Fibroblast of upper back skin (primary cell): Measurements from ENCODE around the gene POLR3A.
"Not testable (repeated sequence)": the region's sequence is repeated elsewhere in the genome, so short reads cannot be mapped to it uniquely, and the experiment has no call there.

Experiments
- DNase-seq: peaks from one replicate; pipeline ENCODE4 v3.0.0-alpha.2; 2013

The POLR3A gene

DNA sequence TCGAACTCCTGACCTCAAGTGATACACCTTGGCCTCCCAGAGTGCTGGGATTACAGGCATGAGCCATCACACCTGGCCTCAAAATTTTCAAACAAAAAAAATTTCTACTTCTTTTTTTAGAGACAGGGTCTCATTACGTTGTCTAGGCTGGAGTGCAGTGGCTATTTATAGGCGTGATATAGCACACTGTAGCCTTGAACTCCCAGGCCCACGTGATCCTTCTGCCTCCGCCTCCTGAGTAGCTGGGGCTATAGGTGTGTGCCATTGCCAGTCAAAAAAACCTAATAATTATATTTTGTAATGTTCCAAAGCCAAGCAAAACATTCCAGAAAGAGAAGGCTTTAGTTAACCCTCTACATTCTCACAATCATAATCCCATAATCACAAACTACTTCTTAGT lies 13.8 kb downstream of the POLR3A start:
- DNase-seq = no peak

DNA sequence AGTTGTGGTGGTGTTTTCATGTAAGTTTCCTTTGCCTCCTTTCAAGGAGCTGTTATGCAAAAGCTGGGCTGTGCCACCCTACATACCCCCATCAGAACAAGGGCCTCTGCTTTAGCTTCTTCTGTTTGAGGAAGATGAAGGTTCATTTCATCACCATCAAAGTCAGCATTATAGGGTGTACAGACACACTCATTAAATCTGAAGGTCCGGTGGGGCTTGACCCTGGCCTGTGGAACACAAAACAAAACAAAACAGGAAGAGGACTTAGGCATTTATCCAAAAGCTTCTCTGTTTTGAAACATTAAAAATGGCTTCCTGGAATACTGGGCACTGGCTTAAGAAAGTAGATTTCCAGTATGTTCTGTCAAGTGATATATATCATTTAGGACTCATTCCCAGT lies 15.8 kb downstream of the POLR3A start:
- DNase-seq = no peak

DNA sequence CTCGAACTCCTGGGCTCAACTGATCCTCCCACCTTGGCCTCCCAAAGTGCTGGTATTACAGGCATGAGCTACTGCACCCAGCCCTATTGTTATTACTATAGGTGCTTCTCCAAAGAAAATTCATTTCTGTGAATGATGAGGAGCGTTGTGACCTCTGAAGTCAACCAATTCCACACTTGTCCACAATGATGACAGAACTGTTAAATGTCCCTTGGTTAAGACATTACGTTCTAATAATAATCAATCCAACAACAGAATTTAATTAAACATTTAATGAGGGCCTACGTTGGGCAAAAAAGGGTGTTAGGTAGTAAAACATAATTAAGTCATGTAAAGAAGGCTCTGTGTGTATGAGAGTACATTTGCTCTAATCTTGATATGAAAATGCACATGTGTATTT lies 18.2 kb downstream of the POLR3A start:
- DNase-seq = no peak

DNA sequence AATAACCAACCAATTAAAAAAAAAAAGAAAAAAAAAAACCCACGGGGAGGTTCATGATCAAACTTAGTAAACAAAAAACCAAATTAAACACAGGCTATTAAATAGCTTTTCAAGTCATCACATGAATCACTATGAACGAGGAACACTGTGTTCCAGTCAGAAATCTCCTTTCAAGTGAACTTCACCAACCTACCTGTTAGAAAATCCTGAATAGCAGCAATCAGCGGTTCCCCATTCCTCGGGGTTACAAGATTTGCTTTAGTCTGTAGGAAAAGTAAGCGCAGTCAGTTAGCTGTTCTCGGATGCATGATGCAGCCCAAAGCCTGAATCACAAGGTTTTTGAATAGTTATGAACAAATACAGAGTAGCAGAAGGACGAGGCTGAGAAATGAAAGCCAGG lies 19.0 kb downstream of the POLR3A start:
- no peak for DNase-seq

DNA sequence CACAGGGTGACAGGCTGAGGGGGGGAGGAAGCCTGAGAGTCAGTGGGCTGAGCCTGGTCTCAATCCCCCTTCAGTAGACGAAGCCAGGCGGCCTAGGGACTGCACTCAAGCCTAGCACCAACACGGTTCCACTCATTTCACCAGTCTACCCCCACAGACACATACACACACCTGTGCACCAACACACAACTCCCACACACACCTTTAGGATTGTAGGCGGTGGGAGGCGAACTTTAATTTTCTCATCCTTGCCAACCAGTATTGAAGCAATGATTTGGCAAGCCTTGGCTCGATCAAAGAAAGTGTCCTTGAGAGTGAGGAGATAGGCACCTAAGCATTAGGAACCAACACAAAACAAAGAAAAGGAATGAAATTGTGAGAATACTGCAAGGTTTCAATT lies 19.7 kb downstream of the POLR3A start:
- DNase-seq = no peak

DNA sequence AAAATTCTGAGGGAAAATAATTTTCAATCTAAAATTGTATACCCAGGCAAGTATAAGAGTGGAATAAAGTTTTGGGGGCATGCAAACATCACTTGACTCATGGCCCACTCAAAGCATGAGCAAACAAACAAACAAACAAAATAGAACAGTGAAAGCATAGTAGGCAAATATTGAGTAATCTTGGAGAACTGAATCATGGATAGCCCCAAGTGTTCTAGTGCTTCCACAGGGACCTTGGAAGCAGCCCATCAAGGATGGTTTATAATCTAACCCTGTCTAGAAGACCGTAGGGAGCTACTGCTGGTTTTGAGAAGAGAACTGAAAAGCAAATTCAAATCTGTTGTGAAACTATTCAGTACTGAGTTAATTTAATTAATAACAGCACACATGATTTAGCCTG lies 22.1 kb downstream of the POLR3A start:
- no peak for DNase-seq

DNA sequence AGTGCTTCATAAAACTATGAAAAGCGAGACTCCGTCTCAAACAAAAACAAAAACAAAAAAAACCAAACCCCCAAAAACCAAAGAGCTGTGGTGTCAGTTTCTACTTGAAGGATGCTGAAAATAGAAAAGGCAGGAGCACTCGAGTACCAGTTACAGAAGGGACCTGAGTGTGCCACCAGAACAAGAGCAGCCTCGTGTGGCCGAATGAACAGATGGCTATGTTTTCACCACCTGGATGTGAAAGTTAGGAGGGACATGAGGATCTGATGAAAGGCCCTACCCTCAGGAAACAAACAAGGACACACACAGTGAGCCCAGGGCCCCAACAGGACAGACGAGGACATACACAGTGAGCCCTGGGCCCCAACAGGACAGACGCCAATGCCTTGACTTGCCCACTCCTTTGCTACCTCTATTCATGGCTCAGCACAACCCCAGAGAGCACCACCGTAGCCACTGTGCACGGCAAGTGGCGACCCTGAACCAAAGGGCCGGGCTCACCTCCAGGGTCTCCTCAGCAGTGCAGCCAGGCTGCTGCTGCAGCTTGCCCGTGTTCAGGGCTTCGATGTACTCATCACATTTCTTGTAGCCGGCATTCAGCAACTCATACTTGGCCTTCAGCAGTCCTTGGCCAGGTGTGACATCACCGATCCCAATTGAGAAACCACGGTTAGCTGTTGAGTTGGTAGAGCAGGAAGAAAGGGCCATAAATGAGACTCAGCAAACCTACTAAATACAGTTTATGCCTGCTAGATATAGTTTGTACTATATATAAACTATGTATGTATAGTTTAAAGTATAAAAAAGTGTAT lies 24.9 kb downstream of the POLR3A start:
- DNase-seq = no peak

DNA sequence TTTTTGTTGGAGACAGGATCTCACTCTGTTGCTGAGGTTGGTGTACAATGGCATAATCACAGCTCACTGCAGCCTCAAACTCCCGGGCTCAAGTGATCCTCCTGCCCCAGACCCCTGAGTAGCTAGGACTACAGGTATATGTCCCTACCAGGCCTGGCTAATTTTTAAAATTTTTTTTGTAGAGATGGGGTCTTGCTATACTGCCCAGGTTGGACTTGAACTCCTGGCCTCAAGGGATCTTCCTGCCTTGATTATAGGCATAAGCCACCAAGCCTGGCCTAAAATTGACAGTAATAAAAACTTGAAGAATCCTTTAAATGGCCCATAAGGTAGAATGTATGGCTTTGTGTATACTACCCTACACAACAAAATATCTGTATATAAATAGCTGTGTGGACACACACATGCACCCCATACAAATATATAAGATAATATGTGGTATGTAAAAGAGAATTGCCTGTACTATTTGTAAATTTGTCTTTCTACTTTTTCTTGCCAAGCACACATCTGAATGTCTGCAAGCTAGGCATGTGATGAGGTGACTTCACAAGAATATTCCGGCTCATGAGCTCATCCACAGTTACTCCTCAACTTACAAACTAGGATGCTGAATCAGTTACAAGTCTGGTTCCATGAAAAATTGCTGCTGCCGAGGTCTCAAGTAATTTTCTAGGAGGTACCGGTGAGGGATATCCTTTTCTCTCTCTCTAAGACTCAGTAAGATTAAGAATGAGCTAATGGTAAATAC lies 26.6 kb downstream of the POLR3A start:
- no peak for DNase-seq

DNA sequence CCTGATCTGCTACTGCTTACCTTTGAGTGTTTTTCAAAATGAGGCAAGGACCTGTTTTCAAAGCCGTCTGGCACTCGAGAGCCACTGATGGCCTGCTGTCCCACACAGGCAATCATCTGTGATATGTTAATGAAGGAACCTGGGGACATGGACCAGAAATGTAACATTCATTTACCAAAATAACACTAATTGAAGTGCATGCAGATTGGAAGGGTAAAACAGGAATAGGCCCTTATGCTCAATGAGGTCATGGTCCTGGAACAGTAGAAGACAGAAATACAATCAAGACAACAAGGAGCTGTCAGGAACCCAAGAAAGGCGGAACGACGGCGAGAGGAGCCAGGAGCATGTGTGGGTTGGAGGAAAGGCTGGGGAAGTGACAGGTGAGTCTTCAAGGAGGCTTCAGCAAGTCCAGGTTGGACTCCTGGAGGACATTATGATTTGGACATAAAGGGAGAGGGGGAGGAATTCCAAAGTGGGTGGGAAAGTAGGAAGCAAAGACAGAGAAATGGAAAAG lies 28.3 kb downstream of the POLR3A start:
- DNase-seq = no peak

DNA sequence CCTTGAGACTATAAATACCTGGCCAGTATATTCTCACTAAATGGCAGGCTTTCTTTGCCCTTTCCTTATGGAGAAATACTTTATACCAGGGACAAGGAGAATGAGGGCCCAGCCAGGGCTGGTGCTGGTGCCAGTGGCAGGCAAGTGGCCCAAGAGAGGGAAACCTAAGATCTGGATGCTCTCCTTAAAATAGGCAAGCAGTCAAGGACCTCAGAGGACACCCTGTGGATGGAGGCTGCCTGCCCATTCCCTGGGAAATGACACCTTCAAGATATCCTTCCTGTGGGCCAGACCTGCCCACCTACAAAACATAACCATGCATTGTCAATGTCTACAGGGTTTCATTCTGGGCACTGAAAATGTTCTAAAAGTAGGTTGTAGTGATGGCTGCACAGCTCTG lies 29.1 kb downstream of the POLR3A start:
- no peak for DNase-seq

DNA sequence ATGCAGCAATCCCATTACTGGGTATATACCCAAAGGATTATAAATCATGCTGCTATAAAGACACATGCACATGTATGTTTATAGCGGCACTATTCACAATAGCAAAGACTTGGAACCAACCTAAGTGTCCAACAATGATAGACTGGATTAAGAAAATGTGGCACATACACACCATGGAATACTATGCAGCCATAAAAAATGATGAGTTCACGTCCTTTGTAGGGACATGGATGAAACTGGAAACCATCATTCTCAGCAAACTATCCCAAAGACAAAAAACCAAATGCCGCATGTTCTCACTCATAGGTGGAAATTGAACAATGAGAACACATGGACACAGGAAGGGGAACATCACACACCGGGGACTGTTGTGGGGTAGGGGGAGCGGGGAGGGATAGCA lies 30.5 kb downstream of the POLR3A start:
- not testable (repeated sequence) for DNase-seq

DNA sequence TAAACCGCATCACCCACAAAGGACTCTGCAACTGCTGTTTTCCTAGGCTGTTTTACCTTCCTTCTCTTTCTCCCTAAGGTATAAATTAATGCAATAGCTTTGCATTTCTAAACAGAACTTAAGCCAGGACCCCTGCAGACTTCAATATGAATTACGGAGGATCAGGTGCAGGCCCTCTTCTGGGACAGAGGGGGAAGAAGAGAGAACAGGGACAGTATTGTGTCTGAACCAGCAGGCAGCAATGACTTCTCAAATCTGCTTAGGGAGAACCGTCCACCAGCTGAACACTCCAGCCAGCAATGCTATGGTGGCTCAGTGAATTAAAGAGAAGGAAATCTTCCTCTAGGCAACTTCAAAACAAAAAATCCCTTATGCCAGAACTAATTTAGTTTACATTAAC lies 35.7 kb downstream of the POLR3A start:
- no peak for DNase-seq

DNA sequence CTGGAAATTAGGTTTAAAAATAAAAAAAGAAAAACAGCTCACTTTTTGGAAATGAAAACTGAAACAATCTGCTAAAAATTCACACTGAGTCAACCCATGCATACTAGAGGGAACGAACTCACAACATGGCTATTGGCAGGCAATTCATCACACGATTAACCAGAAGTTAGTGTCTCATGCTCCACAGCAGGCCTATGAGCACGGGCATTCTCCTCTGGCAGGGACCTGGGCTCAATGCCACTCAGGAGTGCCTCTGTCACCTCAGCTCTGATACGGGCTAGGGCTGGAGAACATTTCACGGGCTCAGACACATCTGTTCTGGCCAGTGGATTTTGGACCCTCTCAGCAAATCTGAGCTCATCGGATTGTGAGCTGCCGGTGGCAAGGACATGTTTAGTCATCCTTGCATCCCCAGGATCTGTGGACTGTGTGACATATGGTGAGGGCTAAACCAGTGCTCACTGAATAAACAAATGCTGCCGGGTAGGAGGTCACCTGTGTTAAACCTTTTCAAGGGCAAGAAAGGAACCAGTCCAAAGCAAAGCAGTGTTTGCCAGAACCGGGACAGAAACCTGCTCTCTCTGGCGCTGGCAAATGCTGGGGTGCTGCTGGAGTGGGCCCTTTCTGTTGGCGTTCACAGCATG lies 40.1 kb downstream of the POLR3A start:
- no peak for DNase-seq

DNA sequence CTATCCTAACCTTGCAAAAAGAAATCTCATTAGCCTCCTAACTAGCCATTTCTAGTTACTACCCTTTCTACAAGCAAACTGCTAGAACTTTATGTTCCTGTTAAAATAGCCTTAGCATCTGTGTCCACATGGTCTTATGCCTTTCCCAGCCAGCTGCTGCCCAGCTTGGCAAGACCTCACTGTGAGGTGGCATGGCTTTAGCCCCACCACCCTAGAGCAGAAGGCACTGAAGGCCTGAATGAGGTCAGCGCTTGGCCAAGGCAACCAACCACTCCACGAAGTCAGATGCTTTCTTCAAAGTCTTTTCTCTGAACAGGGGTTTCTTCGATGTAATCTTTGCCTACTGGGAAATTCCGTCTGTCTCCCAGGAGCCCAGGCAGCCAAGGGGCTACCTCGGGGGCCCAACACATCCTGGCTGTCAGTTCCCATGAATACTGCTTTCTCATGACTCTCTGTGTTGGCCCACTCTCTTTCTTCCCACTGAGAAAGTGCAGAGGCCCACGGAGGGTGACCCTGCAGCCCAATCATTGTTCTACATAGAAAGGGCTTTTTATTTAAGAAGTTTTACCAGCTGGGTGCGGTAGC lies 41.6 kb downstream of the POLR3A start:
- no peak for DNase-seq

DNA sequence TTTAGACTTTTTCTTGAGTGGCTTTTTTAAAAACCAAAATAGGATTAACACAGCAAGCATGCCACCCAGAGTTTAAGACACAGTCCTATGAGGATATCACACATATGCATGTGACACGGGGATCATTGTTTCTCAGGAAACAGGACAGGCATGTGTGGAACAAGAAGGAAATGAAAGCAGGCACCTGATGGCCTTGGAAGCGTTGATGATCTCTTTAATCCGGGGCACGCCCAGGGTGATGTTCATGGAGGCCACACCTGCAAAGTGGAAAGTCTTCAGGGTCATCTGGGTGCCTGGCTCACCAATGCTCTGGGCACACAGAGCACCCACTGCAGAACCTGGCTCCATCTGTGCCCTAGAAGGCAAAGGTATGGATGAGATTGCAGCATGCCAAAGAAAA lies 44.3 kb downstream of the POLR3A start:
- DNase-seq = no peak

DNA sequence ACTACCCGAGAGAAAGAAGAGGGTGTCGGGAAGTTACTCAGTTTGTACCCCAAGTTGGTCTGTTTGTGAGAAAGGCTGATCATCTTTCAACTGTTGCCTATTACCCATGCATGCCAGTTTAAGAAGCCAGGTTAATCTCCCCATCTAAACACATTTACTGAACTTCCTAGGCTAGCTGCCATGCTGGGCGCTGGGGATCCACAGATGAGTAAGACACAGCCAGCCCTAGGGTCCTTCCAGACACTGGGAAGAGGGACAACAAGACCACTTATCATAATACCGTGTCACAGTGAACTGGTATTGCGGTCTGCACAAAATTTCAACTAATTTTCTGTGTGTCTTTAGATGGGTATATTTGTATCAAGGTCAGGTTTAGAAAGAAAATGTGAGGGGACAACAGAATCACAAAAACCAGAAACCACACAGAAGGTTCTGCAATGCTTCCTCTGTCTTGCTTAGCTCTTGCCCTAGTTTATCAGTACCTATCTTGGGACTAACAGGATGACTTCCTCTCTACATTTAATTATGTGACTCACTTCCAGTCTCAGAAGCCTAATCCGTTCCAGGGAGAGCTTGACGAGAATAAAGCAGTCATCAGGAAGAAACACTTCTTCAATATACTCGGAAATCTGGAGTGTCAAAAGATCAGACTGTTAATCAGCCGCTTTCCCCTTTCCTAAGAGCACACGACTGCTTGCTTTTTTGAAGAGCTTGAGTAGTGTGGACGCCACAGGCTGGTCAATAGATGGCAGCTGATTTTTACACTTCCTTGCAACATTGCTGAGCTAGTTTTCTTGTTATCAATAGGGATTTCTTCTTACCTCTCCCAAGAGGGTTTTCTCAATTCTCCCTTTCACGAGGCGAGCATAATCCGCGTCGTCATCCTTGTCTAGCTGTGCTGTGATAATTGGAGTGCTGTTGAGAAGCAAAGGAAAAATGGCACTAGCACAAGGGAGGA lies 45.7 kb downstream of the POLR3A start:
- peak; percentile 57 for DNase-seq

DNA sequence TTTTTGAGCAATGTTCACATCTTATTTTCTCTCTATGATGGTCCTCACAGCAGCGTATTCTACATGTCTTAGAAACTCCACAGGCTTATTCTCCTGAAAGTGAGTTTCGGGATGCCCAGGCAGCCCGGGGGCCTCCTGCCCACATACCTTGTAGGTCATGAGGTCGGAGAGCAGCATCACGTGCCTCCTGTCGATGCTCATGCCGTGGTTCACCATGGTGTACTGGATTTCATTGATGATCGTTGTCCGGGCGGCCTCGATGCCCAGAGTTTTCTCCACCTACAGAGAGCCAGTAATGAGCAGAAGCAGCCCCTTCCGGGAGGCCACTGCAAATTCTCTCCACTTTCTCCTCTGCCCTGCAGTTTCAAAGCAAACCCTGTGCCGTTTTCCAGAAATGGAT lies 48.0 kb downstream of the POLR3A start:
- DNase-seq = no peak

DNA sequence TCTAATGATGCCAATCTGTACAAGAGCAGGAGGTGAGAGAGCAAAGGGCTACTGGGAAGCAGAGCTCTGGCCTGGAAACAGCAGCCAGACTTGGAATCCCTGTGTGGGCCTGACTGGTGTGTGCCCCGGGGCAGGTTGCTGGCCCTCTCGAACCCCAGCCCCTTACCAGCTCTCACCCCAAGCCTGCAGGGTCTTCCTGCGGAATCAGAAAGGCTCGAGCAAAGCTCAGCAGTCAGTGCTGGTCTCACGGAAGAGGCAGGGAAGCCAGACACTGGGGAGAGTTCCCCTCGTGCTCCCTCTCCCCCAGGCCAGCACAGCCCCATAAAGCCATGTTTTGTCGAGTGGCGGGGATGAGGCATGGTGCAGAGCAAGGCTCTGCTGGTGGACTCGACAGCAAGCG lies 50.1 kb downstream of the POLR3A start:
- DNase-seq = no peak

DNA sequence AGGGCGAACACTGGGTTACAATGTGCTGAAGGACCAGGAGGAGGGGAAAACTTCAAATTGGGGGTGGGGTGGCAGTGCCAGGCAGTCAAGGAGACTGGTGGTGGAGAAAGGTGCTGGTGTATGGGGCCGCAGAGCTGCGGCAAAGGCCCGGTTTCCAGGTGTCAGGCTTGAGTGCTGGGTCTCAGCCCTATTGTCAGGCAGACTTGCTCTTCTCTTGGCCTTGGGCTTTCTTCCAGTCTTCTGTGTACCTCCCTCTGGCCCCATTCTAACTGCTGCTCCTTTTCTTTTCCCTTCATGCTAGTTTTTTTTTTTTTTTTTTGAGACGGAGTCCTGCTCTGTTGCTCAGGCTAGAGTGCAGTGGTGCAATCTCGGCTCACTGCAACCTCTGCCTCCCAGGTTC lies 51.0 kb downstream of the POLR3A start:
- no peak for DNase-seq

DNA sequence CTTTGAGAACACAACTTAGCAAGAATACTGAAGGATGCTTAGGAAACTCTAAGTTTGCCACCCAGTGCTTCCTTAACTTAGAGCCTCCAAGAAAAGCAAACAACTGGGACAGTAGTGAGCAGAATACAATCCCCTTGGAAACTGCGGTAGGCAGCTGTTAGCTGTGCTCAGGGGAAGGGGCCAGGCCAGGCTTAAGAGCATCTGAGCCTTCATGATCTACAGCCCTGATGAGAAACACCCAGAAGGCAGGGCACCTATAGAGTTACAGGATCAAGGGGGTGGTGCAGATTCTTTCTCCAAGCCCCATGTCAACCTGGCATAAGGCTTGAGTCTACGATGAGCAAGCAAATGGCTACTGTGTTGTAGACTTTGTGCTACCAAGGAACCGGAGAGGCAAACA lies 51.4 kb downstream of the POLR3A start:
- no peak for DNase-seq

DNA sequence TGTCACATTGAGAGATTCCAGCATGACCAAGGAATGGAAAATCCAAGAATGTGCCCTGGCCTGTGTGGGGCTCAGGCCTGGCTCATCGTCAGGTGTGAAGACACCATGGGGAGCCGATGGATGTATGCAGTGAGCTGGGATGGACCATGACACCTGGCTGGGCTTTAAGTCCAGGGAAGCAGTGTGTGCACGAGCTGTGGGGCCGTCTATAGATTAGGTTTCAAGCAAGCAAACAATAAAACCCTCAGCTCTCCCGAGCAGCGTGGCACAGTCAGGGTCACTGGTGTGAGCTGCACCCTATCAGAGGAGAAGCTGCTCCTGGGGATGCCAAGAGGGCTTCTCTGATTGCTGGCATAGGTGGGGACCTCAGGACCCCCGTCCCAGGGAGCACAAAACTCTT lies 52.3 kb downstream of the POLR3A start:
- DNase-seq = no peak

DNA sequence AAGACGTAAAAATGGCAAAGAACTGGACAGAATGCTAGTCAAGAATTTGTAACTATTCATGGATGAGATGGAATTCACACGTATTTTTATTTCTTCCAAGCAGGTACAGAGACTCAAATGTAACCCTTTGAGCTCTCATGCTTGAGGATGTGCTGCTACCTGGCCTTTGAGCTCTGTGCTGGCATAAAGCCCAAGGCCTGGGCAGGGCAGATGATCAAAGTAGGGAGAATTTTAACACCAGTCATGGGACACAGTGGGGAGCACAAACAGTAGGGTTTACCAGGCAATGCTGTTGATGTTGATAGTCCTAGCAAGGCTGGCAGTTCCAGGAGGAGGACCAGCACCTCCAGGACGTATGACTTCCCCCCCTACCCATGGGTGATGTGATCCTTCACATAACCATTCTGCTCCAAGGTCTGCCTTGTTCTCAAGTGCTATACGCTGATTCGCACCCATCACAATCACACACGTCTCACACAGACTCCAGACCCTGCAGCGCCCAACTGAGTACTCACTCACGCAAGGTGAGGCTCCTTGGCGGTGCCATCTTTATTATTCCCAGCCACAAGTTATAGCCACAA lies 54.1 kb downstream of the POLR3A start:
- no peak for DNase-seq
